Measurements from ENCODE around the gene RRAGC.

RRAGC gene

DNA sequence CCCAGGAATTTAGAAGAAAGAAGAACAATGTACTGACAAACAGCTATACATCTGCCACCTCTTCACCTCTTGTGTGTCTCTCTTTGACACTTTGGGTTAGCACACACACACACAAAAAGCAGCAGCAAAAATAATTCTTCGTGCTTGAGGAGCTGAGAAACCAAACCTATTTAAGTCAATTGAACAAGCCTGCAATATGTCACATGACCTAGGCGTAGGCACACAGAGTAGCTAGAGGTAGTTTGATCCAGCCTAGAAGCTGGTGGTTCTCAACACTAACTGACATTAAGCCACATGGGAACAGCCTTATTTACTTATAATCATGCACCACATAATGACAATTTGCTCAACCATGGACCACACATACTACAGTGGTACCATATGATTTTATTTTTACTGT is 32.3 kb downstream of the RRAGC start:
- no peak for TF ChIP-seq TEAD4 (IDR thresholded peaks at IDR 0.05)
- no peak for TF ChIP-seq TCF12 (IDR thresholded peaks at IDR 0.05; ENCODE audit: low read depth)
- no peak for TF ChIP-seq FOXM1 (IDR thresholded peaks at IDR 0.05; ENCODE audit: borderline replicate concordance, low read depth)
- no peak for TF ChIP-seq EGR1 (IDR thresholded peaks at IDR 0.05)
- TF ChIP-seq, protein P1, sequence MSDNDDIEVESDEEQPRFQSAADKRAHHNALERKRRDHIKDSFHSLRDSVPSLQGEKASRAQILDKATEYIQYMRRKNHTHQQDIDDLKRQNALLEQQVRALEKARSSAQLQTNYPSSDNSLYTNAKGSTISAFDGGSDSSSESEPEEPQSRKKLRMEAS (IDR thresholded peaks at IDR 0.05): no peak
- TF ChIP-seq, protein P2, sequence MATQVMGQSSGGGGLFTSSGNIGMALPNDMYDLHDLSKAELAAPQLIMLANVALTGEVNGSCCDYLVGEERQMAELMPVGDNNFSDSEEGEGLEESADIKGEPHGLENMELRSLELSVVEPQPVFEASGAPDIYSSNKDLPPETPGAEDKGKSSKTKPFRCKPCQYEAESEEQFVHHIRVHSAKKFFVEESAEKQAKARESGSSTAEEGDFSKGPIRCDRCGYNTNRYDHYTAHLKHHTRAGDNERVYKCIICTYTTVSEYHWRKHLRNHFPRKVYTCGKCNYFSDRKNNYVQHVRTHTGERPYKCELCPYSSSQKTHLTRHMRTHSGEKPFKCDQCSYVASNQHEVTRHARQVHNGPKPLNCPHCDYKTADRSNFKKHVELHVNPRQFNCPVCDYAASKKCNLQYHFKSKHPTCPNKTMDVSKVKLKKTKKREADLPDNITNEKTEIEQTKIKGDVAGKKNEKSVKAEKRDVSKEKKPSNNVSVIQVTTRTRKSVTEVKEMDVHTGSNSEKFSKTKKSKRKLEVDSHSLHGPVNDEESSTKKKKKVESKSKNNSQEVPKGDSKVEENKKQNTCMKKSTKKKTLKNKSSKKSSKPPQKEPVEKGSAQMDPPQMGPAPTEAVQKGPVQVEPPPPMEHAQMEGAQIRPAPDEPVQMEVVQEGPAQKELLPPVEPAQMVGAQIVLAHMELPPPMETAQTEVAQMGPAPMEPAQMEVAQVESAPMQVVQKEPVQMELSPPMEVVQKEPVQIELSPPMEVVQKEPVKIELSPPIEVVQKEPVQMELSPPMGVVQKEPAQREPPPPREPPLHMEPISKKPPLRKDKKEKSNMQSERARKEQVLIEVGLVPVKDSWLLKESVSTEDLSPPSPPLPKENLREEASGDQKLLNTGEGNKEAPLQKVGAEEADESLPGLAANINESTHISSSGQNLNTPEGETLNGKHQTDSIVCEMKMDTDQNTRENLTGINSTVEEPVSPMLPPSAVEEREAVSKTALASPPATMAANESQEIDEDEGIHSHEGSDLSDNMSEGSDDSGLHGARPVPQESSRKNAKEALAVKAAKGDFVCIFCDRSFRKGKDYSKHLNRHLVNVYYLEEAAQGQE (IDR thresholded peaks at IDR 0.05; ENCODE audit: low read depth): no peak
- TF ChIP-seq NFIC (IDR thresholded peaks at IDR 0.05): no peak
- no peak for TF ChIP-seq RAD21 (IDR thresholded peaks at IDR 0.05; ENCODE audit: low read depth)
- no peak for TF ChIP-seq TAF1 (IDR thresholded peaks at IDR 0.05; ENCODE audit: low read depth)
- no peak for TF ChIP-seq ZBTB7A (IDR thresholded peaks at IDR 0.05; ENCODE audit: low read depth)
- no peak for TF ChIP-seq YY1 (IDR thresholded peaks at IDR 0.05; ENCODE audit: low read depth)
- no peak for TF ChIP-seq EP300 (IDR thresholded peaks at IDR 0.05; ENCODE audit: borderline replicate concordance)
- TF ChIP-seq CEBPB (IDR thresholded peaks at IDR 0.05): no peak
- TF ChIP-seq CREB1 (IDR thresholded peaks at IDR 0.05; ENCODE audit: low read depth): no peak

DNA sequence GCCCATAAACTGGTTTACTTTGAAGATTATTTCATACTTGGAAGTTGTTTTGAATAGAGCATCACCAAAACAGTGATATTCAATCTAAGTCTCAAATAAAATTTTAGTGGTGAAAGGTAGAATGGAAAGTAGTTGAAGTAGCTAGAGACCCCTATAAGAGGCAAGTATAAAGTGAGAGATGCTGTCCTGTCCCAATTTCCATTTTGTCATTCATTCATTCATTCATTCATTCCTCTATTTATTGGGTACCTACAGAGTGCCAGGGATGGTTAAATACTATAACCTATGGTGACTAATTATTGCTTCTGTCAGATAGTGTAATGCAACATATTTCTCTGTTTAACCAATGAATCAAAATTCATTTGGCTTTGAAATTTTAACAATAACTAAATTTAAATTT is 32.7 kb downstream of the RRAGC start:
- TF ChIP-seq NFIC (IDR thresholded peaks at IDR 0.05): no peak
- TF ChIP-seq TAF1 (IDR thresholded peaks at IDR 0.05; ENCODE audit: low read depth): no peak
- TF ChIP-seq, protein P2 (IDR thresholded peaks at IDR 0.05; ENCODE audit: low read depth): no peak
- no peak for TF ChIP-seq TEAD4 (IDR thresholded peaks at IDR 0.05)
- no peak for TF ChIP-seq CEBPB (IDR thresholded peaks at IDR 0.05)
- no peak for TF ChIP-seq FOXM1 (IDR thresholded peaks at IDR 0.05; ENCODE audit: borderline replicate concordance, low read depth)
- no peak for TF ChIP-seq ZBTB7A (IDR thresholded peaks at IDR 0.05; ENCODE audit: low read depth)
- TF ChIP-seq RAD21 (IDR thresholded peaks at IDR 0.05; ENCODE audit: low read depth): no peak
- TF ChIP-seq, protein P1 (IDR thresholded peaks at IDR 0.05): no peak
- no peak for TF ChIP-seq CREB1 (IDR thresholded peaks at IDR 0.05; ENCODE audit: low read depth)
- TF ChIP-seq YY1 (IDR thresholded peaks at IDR 0.05; ENCODE audit: low read depth): no peak
- TF ChIP-seq EGR1 (IDR thresholded peaks at IDR 0.05): no peak
- no peak for TF ChIP-seq EP300 (IDR thresholded peaks at IDR 0.05; ENCODE audit: borderline replicate concordance)
- TF ChIP-seq TCF12 (IDR thresholded peaks at IDR 0.05; ENCODE audit: low read depth): no peak
- TF ChIP-seq, protein P3, sequence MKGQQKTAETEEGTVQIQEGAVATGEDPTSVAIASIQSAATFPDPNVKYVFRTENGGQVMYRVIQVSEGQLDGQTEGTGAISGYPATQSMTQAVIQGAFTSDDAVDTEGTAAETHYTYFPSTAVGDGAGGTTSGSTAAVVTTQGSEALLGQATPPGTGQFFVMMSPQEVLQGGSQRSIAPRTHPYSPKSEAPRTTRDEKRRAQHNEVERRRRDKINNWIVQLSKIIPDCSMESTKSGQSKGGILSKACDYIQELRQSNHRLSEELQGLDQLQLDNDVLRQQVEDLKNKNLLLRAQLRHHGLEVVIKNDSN (IDR thresholded peaks at IDR 0.05): no peak

DNA sequence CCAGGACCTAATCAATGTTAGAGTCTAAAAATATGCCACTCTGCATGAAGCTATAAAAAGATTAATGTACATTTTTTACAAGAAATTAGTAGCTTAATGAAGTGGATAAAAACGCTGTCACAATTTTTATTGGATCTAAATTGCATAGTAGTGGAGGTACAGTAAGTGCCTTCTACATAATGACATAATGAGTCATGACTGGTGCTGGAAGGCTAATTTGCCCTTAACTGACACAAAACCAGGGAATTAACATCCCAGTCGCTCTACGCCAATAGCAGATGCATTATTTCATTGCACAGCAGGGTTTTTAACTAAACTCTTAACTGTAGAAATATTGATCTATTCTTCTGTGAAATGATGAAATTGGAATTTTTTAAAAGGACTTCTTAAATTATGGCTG is 33.3 kb downstream of the RRAGC start:
- no peak for TF ChIP-seq RAD21 (IDR thresholded peaks at IDR 0.05; ENCODE audit: low read depth)
- TF ChIP-seq, protein P1 (IDR thresholded peaks at IDR 0.05): no peak
- no peak for TF ChIP-seq EP300 (IDR thresholded peaks at IDR 0.05; ENCODE audit: borderline replicate concordance)
- TF ChIP-seq NFIC (IDR thresholded peaks at IDR 0.05): no peak
- TF ChIP-seq FOXM1 (IDR thresholded peaks at IDR 0.05; ENCODE audit: borderline replicate concordance, low read depth): no peak
- TF ChIP-seq, protein P3 (IDR thresholded peaks at IDR 0.05): no peak
- TF ChIP-seq EGR1 (IDR thresholded peaks at IDR 0.05): no peak
- TF ChIP-seq, protein P2 (IDR thresholded peaks at IDR 0.05; ENCODE audit: low read depth): no peak
- no peak for TF ChIP-seq TCF12 (IDR thresholded peaks at IDR 0.05; ENCODE audit: low read depth)
- no peak for TF ChIP-seq CEBPB (IDR thresholded peaks at IDR 0.05)

DNA sequence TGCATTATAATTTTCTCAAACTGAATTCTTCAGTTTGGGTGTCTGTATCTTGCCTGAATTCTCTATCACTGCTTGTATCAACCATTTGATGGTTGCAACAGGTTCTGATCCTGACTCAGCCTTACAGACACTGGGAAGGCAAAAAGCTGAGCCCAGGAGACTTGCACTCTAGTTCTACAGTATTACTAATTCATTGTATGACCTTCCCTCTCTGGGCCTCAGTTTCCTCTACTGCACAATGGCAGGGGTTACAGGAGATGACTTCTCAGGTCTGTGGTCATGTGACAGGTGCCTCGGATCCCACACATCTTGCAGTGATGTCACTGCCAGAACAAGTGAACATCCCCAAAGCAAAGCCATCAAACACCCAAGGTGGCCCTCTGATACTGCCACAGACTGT is 38.7 kb downstream of the RRAGC start:
- TF ChIP-seq, protein P2 (IDR thresholded peaks at IDR 0.05; ENCODE audit: low read depth): no peak
- TF ChIP-seq, protein P1 (IDR thresholded peaks at IDR 0.05): no peak
- TF ChIP-seq TAF1 (IDR thresholded peaks at IDR 0.05; ENCODE audit: low read depth) (no peak), FOXM1 (IDR thresholded peaks at IDR 0.05; ENCODE audit: borderline replicate concordance, low read depth) (no peak), YY1 (IDR thresholded peaks at IDR 0.05; ENCODE audit: low read depth) (no peak), EP300 (IDR thresholded peaks at IDR 0.05; ENCODE audit: borderline replicate concordance) (no peak), EGR1 (IDR thresholded peaks at IDR 0.05) (no peak), CREB1 (IDR thresholded peaks at IDR 0.05; ENCODE audit: low read depth) (no peak), TCF12 (IDR thresholded peaks at IDR 0.05; ENCODE audit: low read depth) (no peak), TEAD4 (IDR thresholded peaks at IDR 0.05) (no peak), CEBPB (IDR thresholded peaks at IDR 0.05) (no peak), RAD21 (IDR thresholded peaks at IDR 0.05; ENCODE audit: low read depth) (no peak), NFIC (IDR thresholded peaks at IDR 0.05) (no peak), ZBTB7A (IDR thresholded peaks at IDR 0.05; ENCODE audit: low read depth) (no peak)
- TF ChIP-seq, protein P3 (IDR thresholded peaks at IDR 0.05): no peak

Data from Ishikawa (cell line).